Regular cardiac myocyte (primary cell): ENCODE results near the gene MAP6. TPM values are rescaled to one million over a fixed set of nuclear protein-coding genes. Genes with fewer than 3 reads are reported as not detected.

Experiments
- total RNA-seq: library from RNA; depleted of rRNA; stranded (reverse); fragments of >200 nt; gene quantifications from 2 replicates; pipeline ENCODE4 v1.2.3, GENCODE V29; 2014

MAP6 gene
- 0.58 and 2.5 TPM in 2 replicates for total RNA-seq

GRCh38 chr11:75668451-75669297 lies at the start of gene MAP6:
MAP6 (minus strand) TSS chr11:75669038; CDS start chr11:75668369, 669 bp downstream.

GRCh38 chr11:75717608-75718418 lies 49.0 kb upstream of the MAP6 start, which contains the start of gene MOGAT2:
MOGAT2 (plus strand) TSS chr11:75717838; CDS start chr11:75717889, 51 bp downstream.

GRCh38 chr11:75562048-75562835 lies 106.6 kb downstream of the MAP6 start, which contains the start of gene SERPINH1:
SERPINH1 (plus strand) TSS chr11:75562253; CDS start chr11:75566350, 4,097 bp downstream.

Other genes with a start within 250 kb of the MAP6 start
- 4.0 and 6.2 TPM in 2 replicates for gene KLHL35, start 235.8 kb downstream of the MAP6 start, total RNA-seq
- gene GDPD5, start 143.1 kb downstream of the MAP6 start, total RNA-seq = 3.6 and 5.1 TPM in 2 replicates
- gene SERPINH1, start 106.8 kb downstream of the MAP6 start, total RNA-seq = 1,132 and 1,478 TPM in 2 replicates
- not detected in 2 replicates for gene MOGAT2, start 48.8 kb upstream of the MAP6 start, total RNA-seq
- 1.7 and 11.8 TPM in 2 replicates for gene DGAT2, start 99.7 kb upstream of the MAP6 start, total RNA-seq
- gene UVRAG, start 146.2 kb upstream of the MAP6 start, total RNA-seq = 16.3 and 23.1 TPM in 2 replicates